Measurements from ENCODE around the gene ZNF205. TPM values are rescaled to one million over a fixed set of nuclear protein-coding genes. Genes with fewer than 3 reads are reported as not detected.
"Not testable (repeated sequence)": the region's sequence is repeated elsewhere in the genome, so short reads cannot be mapped to it uniquely, and the experiment has no call there.

The ZNF205 gene
- total RNA-seq, result 12.3 TPM

- intact Hi-C loops (cut with DNase I), result loop anchor here (10.0 kb wide), 1 partner anchor 57 kb away; no protein-coding TSS in a partner anchor
- peak; percentile 83 for DNase-seq (ENCODE audit: low spot score)
- peak; percentile 91 for ATAC-seq
Observed at GRCh38 chr16:3112058-3112880, at the start of gene ZNF205. Gene ZNF205, plus strand, starts transcription at chr16:3112586. Its CDS starts 845 bp downstream, at chr16:3113431.

DNA sequence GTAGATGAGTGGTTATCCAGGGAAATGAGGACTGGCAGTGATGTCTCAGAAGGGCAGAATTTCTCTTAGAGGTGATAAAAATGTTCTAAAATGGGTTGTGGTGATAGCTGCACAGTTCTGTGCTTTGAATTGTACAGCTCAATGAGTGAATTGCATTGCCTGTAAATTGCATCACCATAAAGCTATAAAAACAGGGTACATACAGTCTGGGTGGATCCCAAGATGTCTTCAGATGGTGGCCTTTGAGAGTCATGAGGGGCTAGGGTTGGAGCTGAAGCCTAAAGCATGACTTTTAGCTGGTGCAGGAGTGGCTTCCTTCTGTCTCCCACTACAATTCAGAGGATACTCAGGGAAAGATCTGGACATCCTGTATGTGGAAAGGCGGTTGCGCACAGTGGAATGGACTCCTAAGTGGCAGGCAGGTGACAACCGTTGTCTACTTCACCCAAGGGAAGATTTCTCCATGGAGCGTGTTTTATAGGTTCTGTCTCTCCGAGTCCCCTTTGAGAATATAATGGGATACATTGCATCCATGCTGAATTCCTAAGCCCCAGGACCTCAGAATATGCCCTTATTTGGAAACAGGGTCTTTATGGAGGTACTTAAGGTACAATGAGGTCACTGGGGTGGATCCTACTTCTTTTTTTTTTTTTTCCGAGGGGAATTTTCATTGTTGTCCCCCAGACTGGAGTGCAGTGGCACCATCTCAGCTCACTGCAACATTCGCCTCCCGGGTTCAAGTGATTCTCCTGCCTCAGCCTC is 48.6 kb upstream of the ZNF205 start:
- intact Hi-C loops (cut with DNase I), result no loop called here
- ATAC-seq (no peak), DNase-seq (ENCODE audit: low spot score) (no peak)

DNA sequence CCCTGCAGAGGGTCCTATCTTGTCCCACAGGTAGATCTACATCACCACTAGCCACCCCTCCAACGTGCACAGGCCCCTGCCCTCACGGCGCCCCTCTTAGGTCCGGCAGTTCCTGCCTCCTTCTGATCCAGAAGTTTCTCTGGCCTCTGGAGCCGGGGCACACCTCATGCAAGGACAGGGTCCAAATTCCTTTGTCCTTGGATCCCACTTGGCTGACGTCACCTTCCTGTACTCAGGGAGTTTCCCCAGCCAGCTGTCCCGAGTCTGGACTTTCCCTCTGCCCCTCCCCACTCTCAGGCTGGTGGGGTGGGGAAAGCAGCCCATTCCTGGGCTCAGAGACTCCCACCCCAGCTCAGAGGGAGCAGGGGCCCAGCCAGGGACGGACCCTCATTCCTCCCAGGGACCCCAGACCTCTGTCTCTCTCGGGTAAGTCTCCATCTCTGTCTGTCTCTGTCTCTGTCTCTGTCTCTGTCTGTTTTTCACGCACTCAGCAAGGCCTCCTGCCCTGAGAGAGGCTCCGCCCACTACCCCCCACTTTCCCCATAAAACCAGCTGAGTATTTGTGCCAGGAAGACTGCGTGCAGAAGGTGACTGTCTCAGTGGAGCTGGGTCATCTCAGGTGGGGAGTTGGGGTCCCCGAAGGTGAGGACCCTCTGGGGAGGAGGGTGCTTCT is 47.2 kb upstream of the ZNF205 start, which contains the start of gene IL32:
Gene IL32 (plus strand): TSS at position 572 of the 673 bp plus-strand sequence. CDS start 172 bp downstream, outside the sequence.
- intact Hi-C loops (cut with DNase I), result no loop called here
- DNase-seq (ENCODE audit: low spot score), result no peak

GRCh38 chr16:3065742-3066439 is 46.5 kb upstream of the ZNF205 start:
- DNase-seq (ENCODE audit: low spot score), result no peak
- intact Hi-C loops (cut with DNase I), result no loop called here

More for the DNA sequence above, 47.2 kb upstream of the ZNF205 start, which contains the start of gene IL32:
- ATAC-seq, result peak; percentile 65

GRCh38 chr16:3066440-3066748 is 46.0 kb upstream of the ZNF205 start:
- intact Hi-C loops (cut with DNase I), result no loop called here
- DNase-seq (ENCODE audit: low spot score), result no peak
- ATAC-seq, result no peak

More at GRCh38 chr16:3065742-3066439, 46.5 kb upstream of the ZNF205 start:
- no peak for ATAC-seq

DNA sequence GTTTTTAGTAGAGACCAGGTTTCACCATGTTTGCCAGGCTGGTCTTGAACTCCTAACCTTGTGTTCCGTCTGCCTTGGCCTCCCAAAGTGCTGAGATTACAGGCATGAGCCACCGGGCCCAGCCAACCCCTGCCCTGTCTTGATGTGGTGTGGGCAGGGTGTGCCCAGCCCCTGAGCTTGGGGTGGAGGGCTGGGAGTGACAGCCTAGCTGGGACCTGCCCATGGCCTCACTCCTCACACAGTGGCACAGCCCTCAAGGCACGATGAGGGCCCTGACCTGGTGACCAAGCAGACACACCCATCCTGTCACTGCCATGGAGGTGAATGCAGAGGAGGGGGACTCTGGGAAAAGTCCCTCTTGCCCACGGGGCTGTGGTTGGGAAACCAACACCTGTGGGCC is 43.9 kb upstream of the ZNF205 start:
- DNase-seq (ENCODE audit: low spot score) (no peak), ATAC-seq (no peak)
- intact Hi-C loops (cut with DNase I), result no loop called here

- intact Hi-C loops (cut with DNase I); DNase-seq (ENCODE audit: low spot score); ATAC-seq: not testable (repeated sequence)
Observed at GRCh38 chr16:3069146-3069545, 43.2 kb upstream of the ZNF205 start.

- DNase-seq (ENCODE audit: low spot score), result no peak
- ATAC-seq, result no peak
- intact Hi-C loops (cut with DNase I), result no loop called here
Observed at GRCh38 chr16:3070608-3071111, 41.7 kb upstream of the ZNF205 start.

DNA sequence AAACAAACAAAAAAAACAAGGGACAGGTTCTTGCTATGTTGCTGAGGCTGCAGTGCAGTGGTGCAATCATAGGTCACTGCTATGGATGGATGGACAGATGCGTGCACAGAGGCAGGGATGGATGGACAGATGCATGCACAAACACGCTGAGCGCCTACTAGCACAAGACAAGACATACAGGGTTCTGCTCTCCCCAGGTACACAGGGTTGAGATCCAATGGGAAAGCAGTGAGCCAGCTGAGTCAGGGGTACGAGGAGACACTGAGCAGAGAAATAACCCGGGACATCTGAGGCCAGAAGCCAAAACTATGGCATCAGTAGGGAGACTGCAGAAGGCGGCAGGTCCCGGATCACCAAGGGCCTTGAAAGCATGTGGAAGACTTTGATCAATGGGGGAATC is 40.7 kb upstream of the ZNF205 start:
- intact Hi-C loops (cut with DNase I), result no loop called here
- ATAC-seq, result no peak
- no peak for DNase-seq (ENCODE audit: low spot score)

DNA sequence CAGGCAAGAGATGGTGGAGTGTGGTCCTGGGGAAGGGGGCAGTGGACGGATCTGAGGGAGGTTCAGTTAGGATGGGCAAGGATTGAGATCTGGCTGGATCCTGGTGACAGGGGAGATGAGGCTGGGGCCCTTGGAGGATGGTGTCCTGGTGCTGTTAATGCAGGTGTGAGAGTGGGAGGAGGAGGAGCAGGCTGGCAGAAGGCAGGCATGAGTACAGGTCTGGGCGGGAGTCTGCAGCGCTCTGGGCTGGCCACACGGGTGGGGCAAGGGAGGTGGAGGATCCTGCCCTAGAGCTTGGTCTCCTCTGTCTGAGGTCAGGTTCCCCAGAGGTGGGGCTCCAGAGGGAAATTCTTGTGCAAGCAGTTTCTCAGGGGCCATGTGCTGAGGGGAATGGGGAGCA is 40.2 kb upstream of the ZNF205 start:
- intact Hi-C loops (cut with DNase I); DNase-seq (ENCODE audit: low spot score); ATAC-seq: not testable (repeated sequence)

DNA sequence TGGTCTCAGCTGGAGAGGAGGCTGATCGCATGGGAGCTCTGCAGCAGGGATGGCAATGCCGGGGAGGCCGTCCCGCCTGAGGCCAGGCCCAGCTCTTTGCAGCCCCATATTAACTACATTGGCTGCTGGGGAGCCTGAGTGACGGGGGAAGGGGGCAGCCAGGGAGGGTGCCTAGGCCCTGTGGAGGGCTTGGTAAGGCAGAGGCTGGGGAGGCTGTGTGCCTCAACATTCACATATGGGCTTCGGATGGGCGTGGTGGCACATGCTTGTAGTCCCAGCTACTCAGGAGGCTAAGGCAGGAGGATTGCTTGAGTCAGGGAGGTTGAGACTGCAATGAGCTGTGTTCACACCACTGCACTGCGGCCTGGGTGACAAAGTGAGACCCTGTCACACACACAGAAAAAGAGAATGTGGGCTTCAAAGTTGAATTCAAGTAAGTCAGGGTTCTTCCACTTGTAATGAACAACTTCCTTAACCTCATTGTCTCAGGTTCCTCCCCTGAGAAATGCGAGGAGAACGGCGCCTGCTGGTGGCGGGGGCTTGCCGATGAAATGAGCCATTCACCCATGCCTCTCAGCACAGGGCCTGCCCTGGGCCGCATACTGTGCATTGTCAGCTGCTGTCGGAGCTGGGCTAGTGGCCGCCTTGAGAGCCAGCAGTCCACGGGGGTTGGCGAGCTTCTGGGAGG is 39.7 kb upstream of the ZNF205 start:
- DNase-seq (ENCODE audit: low spot score); ATAC-seq; intact Hi-C loops (cut with DNase I): not testable (repeated sequence)

DNA sequence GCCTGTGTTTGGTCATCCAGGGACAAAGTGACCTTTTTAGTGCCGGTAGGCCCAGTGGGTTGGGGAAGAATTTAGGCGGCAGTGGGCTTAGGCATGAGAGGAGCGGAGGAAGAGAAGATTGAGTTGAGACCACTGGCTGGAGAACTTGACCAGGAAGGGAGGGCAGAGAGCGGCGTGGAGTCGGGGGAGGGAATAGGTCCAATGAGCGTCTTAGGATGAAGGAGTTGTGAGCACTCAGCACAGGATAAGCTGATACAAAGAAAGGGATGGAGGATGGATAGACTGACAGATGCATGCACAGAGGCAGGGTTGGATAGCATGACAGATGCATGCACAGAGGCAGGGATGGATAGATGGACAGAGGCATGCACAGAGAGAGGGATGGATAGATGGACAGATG is 38.9 kb upstream of the ZNF205 start:
- intact Hi-C loops (cut with DNase I), result no loop called here
- ATAC-seq, result no peak
- no peak for DNase-seq (ENCODE audit: low spot score)

DNA sequence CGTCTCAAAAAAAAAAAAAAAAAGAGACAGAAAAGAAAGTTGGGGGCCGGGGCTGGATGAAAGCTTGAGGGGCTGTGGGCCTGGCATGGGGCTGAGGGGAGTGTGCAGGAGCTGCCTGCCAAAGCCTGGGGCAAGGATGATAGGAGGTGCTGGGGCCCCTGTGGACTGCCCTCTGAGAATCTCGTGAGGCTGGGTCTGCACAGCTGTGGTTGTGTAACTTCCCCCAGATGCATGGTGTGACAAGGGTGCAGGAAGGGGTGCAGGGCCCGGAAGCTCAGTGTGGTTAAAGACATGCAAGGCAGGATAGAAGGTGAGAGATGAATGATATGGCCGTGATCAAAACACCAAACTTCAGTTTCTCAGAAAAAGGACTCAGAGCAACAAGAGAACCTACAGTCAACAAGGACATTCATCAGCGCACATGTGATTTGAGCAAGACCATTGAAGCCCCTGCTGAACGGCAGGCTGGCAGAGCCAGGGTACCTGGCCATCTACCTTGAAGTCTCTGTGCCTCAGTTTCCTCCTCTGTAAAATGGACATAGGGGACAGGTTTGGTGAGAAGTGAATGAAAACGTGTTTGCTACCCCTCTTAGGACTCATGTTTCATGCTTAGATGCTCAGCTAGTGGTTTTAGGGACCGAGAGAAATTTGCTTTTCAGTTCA is 37.4 kb upstream of the ZNF205 start:
- ATAC-seq, result peak; percentile 49
- DNase-seq (ENCODE audit: low spot score), result no peak
- intact Hi-C loops (cut with DNase I), result no loop called here

- intact Hi-C loops (cut with DNase I), result no loop called here
- DNase-seq (ENCODE audit: low spot score) (no peak), ATAC-seq (peak; percentile 13)
Observed at GRCh38 chr16:3075523-3075915, 36.9 kb upstream of the ZNF205 start.

DNA sequence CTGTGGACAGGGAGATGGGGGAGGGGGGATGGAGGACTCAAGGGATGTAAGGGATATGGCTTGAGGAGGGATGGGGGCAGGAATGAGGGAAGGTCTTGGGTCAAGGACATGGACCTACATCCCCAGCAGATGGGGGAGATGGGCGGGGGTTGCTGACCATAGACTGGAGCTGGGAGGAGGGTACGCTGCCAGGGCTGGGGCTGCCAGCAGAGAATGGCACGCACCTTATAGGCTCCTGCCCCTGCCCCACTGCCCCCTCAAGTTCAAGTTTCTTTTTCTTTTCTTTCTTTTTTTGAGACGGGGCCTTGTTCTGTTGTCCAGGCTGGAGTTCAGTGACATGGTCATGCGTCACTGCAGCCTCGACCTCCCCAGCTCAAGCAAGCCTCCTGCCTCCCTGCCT is 36.4 kb upstream of the ZNF205 start:
- DNase-seq (ENCODE audit: low spot score); intact Hi-C loops (cut with DNase I); ATAC-seq: not testable (repeated sequence)

DNA sequence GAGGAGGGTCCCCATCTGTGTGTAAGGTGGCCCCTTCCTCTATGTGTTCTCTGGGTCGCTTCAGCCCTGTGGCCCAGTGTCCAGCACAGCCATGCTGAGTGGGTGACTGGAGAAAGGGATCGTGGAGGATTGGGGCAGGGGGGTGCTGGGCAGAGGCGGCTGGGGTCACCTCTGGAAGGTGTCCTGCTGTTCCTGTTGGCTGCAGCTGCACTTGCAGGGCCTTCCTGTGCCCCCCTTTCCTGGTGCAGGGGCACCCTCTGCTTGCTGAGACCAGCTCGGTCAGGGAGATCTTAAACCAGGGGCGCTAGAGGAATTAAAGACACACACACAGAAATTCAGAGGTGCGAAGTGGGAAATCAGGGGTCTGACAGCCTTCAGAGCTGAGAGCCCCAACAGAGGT is 35.8 kb upstream of the ZNF205 start:
- intact Hi-C loops (cut with DNase I), result no loop called here
- DNase-seq (ENCODE audit: low spot score) (no peak), ATAC-seq (no peak)

DNA sequence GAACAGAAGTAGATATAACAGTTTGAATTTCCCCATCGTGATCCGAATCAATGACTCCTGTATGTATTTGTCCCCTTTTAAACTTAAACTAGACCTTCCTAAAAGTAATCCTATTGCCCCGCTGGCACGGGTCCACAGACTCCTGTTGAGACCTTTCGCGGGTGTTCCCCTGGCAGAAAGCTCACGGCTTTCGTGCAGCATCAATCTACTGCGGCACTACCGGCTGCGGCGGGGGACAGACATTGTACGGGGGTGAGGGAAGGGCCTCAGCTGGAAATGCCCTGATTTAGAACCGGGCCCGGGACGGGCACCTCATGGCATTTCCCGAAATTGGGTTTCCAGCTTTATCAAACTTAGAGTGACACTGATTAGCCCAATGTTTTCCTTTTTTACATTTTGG is 32.4 kb upstream of the ZNF205 start:
- DNase-seq (ENCODE audit: low spot score) (no peak), ATAC-seq (no peak)
- intact Hi-C loops (cut with DNase I), result loop anchor here (10.0 kb wide), 1 partner anchor 535 kb away; the partner anchor contains the start of gene SLX4
